HEK293T (cell line): ENCODE results near the gene PDXK.

Experiments used
- CTCF ChIA-PET: fragments of 350-600 bp; formaldehyde crosslinking; extraction: SDS; loops from one replicate; lab custom pipeline; 2021; ENCODE audit warnings: antibody characterized with exemption, inconsistent platforms; lab: Yijun Ruan, JAX
- POLR2A ChIA-PET: fragments of 350-600 bp; formaldehyde crosslinking; extraction: SDS; loops from one replicate; lab custom pipeline; 2020; ENCODE audit warnings: antibody characterized with exemption, inconsistent platforms; lab: Yijun Ruan, JAX
- DNase-seq: peaks from one replicate; pipeline ENCODE4 v3.0.0; 2012; ENCODE audit warnings: mixed read lengths; ENCODE audit errors: extremely low spot score
- ARNT ChIP-seq: fragments of 450-650 bp; IDR thresholded peaks from 2 replicates; pipeline ENCODE4 v1.6.1; 2017; ENCODE audit warnings: mild to moderate bottlenecking
- BHLHE40 ChIP-seq: fragments of 450-650 bp; IDR thresholded peaks from 2 replicates; pipeline ENCODE4 v1.6.1; 2016; ENCODE audit warnings: mild to moderate bottlenecking, moderate library complexity, borderline replicate concordance
- CTBP1 ChIP-seq: fragments of 450-650 bp; IDR thresholded peaks from 2 replicates; pipeline ENCODE4 v1.6.1; 2016; ENCODE audit warnings: borderline replicate concordance
- ELF4 ChIP-seq: fragments of 450-650 bp; IDR thresholded peaks from 2 replicates; pipeline ENCODE4 v1.6.1; 2017; ENCODE audit warnings: antibody characterized with exemption
- FOXA1 ChIP-seq: fragments of 450-650 bp; IDR thresholded peaks from 2 replicates; pipeline ENCODE4 v1.6.1; 2016; ENCODE audit warnings: mild to moderate bottlenecking
- FOXK2 ChIP-seq: fragments of 450-650 bp; IDR thresholded peaks from 2 replicates; pipeline ENCODE4 v1.6.1; 2016; ENCODE audit warnings: mild to moderate bottlenecking
- FOXM1 ChIP-seq: fragments of 450-650 bp; IDR thresholded peaks from 2 replicates; pipeline ENCODE4 v1.6.1; 2017; ENCODE audit warnings: mild to moderate bottlenecking, borderline replicate concordance
- HDGF ChIP-seq: fragments of 450-650 bp; IDR thresholded peaks from 2 replicates; pipeline ENCODE4 v1.6.1; 2017; ENCODE audit warnings: antibody characterized with exemption, borderline replicate concordance
- L3MBTL2 ChIP-seq: fragments of 450-650 bp; conservative IDR thresholded peaks from 2 replicates; pipeline ENCODE4 v1.6.1; 2016; ENCODE audit warnings: mild to moderate bottlenecking
- LEF1 ChIP-seq: fragments of 450-650 bp; IDR thresholded peaks from 2 replicates; pipeline ENCODE4 v1.6.1; 2017; ENCODE audit warnings: mild to moderate bottlenecking, borderline replicate concordance
- NFRKB ChIP-seq: fragments of 450-650 bp; IDR thresholded peaks from 2 replicates; pipeline ENCODE4 v1.6.1; 2016; ENCODE audit warnings: mild to moderate bottlenecking, moderate library complexity
- SP1 ChIP-seq: fragments of 450-650 bp; IDR thresholded peaks from 2 replicates; pipeline ENCODE4 v1.6.1; 2017
- SUZ12 ChIP-seq: fragments of 450-650 bp; IDR thresholded peaks from 2 replicates; pipeline ENCODE4 v1.6.1; 2016; ENCODE audit warnings: mild to moderate bottlenecking
- TARDBP ChIP-seq: fragments of 450-650 bp; IDR thresholded peaks from 2 replicates; pipeline ENCODE4 v1.6.1; 2016
- ZNF384 ChIP-seq: fragments of 450-650 bp; IDR thresholded peaks from 2 replicates; pipeline ENCODE4 v1.6.1; 2016
- TF ChIP-seq, protein P1 (sequence below): fragments of 450-650 bp; IDR thresholded peaks from 2 replicates; pipeline ENCODE4 v1.6.1; 2016

PDXK gene

DNA sequence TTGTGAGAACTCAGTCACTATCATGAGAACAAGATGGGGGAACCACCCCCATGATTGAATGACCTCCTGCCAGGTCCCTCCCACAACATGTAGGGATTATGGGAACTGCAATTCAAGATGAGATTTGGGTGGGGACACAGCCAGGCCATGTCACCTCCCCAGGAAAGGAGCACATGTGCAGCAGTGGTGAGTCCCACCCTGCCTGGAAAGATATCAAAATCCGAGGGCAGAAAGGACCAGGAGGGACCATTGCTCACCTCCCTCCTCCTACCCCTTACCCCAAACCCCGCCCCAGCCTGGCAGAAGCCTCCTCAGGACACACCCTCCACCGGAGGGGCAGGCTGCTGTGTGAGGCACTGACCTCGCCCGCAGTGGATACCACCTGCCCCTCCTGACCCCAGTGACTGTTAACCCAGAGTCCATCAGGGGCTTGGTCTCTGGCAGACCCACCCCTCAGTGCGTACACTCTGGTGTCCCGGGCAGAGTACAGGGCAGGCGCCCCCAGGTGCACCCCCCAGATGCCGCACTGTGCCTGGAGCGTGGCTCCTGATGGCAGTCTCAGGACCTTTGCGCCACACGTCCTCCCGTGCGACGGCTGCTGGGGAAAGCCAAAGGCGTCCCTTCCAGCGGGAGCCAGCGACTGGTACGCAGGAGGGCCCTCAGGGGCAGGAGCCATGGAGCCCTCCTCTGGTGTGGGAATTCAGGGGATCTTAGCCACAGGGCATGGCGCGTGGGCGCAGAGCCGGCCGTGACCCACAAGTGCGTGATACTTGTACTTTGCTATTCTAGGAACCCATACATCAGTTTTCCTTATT lies 20.9 kb downstream of the PDXK start:
- TF ChIP-seq ARNT (no peak), LEF1 (no peak), FOXK2 (no peak), SUZ12 (no peak), HDGF (no peak), CTBP1 (no peak), FOXA1 (no peak), TARDBP (no peak), ELF4 (no peak), BHLHE40 (no peak), SP1 (no peak), FOXM1 (no peak), NFRKB (no peak), L3MBTL2 (no peak), ZNF384 (no peak)
- TF ChIP-seq, protein P1, sequence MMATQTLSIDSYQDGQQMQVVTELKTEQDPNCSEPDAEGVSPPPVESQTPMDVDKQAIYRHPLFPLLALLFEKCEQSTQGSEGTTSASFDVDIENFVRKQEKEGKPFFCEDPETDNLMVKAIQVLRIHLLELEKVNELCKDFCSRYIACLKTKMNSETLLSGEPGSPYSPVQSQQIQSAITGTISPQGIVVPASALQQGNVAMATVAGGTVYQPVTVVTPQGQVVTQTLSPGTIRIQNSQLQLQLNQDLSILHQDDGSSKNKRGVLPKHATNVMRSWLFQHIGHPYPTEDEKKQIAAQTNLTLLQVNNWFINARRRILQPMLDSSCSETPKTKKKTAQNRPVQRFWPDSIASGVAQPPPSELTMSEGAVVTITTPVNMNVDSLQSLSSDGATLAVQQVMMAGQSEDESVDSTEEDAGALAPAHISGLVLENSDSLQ, result no peak
- CTCF ChIA-PET, result no interaction called here
- no peak for DNase-seq
- POLR2A ChIA-PET, result interaction anchor here (1.2 kb wide), 1 partner anchor 11 kb away, joined by 6 read pairs; no protein-coding TSS in a partner anchor

DNA sequence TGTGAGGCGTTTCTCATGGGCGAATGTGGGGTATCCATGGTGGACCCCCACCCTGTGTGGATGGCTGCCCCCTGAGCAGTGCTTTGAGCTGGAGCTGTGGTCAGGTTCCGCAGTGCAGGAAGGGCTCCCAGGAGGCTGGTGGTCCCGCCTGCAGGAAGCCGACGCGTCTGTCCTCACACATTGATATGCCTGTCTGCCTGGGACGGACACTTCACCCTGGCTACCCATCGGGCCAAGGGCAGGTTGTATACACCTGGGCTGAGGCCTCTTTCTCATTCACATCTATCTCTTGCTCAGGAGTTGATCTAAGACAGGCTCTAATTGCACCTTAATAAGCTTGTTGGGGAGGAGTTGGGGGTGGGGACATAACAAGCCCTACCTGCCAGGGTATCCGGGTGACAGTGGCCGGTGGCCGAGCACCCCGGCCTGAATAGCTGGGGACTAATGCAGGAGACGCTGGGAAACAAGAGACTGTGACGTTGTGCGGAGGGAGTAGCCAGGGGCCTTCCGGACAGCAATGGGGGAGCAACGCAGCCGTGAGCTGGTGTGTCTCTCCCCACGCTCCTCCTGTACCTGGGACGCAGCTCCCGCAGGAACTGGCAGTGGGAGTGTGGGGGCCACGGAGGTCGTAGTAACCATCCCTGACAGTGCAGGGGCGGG lies 21.7 kb downstream of the PDXK start:
- DNase-seq, result no peak
- TF ChIP-seq BHLHE40 (no peak), SUZ12 (no peak), ELF4 (no peak), FOXM1 (no peak), FOXK2 (no peak), CTBP1 (no peak), TARDBP (no peak), LEF1 (no peak), L3MBTL2 (no peak), FOXA1 (no peak), NFRKB (no peak), ARNT (no peak), SP1 (no peak), HDGF (no peak)
- TF ChIP-seq, protein P1, result no peak
- CTCF ChIA-PET, result no interaction called here
- POLR2A ChIA-PET, result interaction anchor here (1.2 kb wide), 1 partner anchor 12 kb away, joined by 6 read pairs; no protein-coding TSS in a partner anchor

DNA sequence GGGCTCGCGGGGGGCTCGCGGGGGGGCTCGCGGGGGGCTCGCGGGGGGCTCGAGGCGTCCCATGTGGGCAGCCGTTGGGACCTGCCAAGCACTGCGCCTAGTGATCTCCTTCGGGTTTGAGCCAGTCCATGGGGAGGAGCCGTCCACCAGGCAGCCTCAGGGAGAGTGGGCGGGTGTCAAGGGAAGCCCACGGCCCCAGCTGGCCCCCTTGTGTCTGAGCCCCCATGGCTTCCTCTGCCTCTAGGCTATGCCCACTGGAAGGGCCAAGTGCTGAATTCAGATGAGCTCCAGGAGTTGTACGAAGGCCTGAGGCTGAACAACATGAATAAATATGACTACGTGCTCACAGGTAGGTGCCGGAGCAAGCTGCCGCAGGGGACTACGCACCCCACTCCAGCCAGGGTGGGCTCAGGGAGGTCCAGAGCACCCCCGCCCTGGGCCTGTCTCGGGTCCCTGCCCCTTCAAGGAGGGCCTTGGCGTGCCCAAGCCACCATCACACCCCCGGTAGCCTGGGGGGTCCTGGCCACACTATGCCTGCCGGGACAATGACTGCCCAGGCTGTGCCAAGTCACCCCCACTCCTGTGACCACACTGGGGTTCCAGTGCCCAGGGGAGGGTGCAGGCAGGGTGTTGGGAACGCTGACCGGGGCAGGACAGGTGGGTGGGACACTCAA lies 22.6 kb downstream of the PDXK start:
- CTCF ChIA-PET, result no interaction called here
- POLR2A ChIA-PET, result interaction anchor here (1.2 kb wide), 1 partner anchor 13 kb away, joined by 6 read pairs; no protein-coding TSS in a partner anchor
- TF ChIP-seq FOXM1 (no peak), FOXK2 (no peak), SUZ12 (no peak), ZNF384 (no peak), CTBP1 (no peak), HDGF (no peak), ARNT (no peak), LEF1 (no peak), NFRKB (no peak), TARDBP (no peak), L3MBTL2 (no peak)
- TF ChIP-seq, protein P1, result no peak
- DNase-seq, result no peak

DNA sequence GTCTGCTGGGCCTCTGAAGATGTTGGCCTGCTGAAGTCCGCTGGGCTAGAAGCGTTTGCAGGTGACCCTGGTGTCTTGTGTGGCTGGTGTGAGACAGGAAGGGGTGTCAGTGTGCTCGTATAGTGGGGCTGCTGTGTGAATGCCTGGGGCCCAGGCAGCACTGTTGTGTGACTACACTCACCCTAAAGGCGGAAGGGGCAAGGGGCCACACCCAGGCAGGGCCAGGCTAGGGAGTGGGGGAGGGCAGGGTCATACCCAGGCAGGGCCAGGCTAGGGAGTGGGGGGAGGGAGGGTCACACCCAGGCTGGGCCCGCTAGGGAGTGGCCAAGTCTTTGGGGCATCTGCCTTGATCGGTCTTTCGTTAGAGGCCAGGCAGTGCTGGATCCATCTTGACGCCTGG lies 25.0 kb downstream of the PDXK start:
- POLR2A ChIA-PET, result no interaction called here
- no peak for DNase-seq
- TF ChIP-seq FOXK2 (no peak), LEF1 (no peak), HDGF (no peak), ARNT (no peak), SUZ12 (no peak), CTBP1 (no peak), FOXA1 (no peak), BHLHE40 (no peak), L3MBTL2 (no peak), ELF4 (no peak), FOXM1 (no peak), TARDBP (no peak), ZNF384 (no peak), SP1 (no peak), NFRKB (no peak)
- TF ChIP-seq, protein P1, result no peak
- CTCF ChIA-PET, result no interaction called here
